Psoas muscle (tissue), 8 donors: Measurements from ENCODE around the gene NFIB. TPM values are rescaled to one million over a fixed set of nuclear protein-coding genes. Genes with fewer than 3 reads are reported as not detected.

ENCODE experiments used
- ATAC-seq, 4 donors: fragments of 200-7000 bp; cut with Tn5 transposase; one replicate each; pipeline ENCODE4 v1.9.1; 2020; ENCODE audit warnings: moderate library complexity in 3 of 4, mild to moderate bottlenecking in 2 of 4
- DNase-seq, 2 donors: peaks; one replicate each; pipeline ENCODE4 v3.0.0-alpha.2; 2020
- H3K27ac ChIP-seq: fragments of 200-600 bp; one replicate; pipeline ENCODE4 v1.8.0; 2022
- H3K27me3 ChIP-seq, 3 donors: fragments of 200-600 bp in 1 of 3; one replicate each; pipeline versions ENCODE4 v1.6.1 to v1.8.0; 2013 to 2022; ENCODE audit warnings: low read length in 2 of 3, mild to moderate bottlenecking in 2 of 3, moderate library complexity in 1 of 3; ENCODE audit not compliant: insufficient read depth in 3 of 3
- H3K36me3 ChIP-seq, 2 donors: fragments of 200-600 bp in 1 of 2; one replicate each; pipeline versions ENCODE4 v1.6.1 to v1.8.0; 2013 to 2022; ENCODE audit warnings: low read depth in 1 of 2, mild to moderate bottlenecking in 1 of 2, moderate library complexity in 1 of 2; ENCODE audit not compliant: insufficient read depth in 1 of 2
- H3K4me1 ChIP-seq: fragments of 200-600 bp; one replicate; pipeline ENCODE4 v1.8.0; 2022
- H3K4me3 ChIP-seq: fragments of 200-600 bp; one replicate; pipeline ENCODE4 v1.8.0; 2022; ENCODE audit warnings: mild to moderate bottlenecking
- H3K9me3 ChIP-seq: fragments of 200-600 bp; one replicate; pipeline ENCODE4 v1.8.0; 2022
- CTCF ChIP-seq: fragments of 200-600 bp; IDR thresholded peaks from one replicate; pipeline ENCODE4 v1.8.0; 2022; ENCODE audit warnings: antibody characterized with exemption
- WGBS, 3 donors: extraction: QIAGEN DNeasy Blood & Tissue Kit; methylation state at CpG; one replicate each; pipeline versions ENCODE4 v1.1.6 to v1.1.7; 2013; 5-methylcytosine and 5-hydroxymethylcytosine counted together
- intact Hi-C, 2 donors: fragments of 100-400 bp; cut with DNase I; formaldehyde crosslinking; loops; one replicate each; pipeline versions ENCODE4 v1.11.0 to v1.14.2; 2022
- polyA plus RNA-seq, 3 donors: library from polyadenylated mRNA; stranded (reverse); fragments of 200-250 nt; gene quantifications; one replicate each; pipeline ENCODE4 v1.2.3, GENCODE V29; 2013
- total RNA-seq, 4 donors: library from RNA; stranded (reverse); fragmentation: NEBNext Ultra II Directional in 2 of 4; extraction: Animal tissue kit (Norgen Biotek cat#: 25700) in 2 of 4; gene quantifications; one replicate each; pipeline versions ENCODE4 v1.2.1 to v1.2.4, GENCODE V29; 2021 to 2023
- donor health status: healthy with polysubstance abuse.
- donor health status: DM: no; HTN: no; CAD: no; lungs with moderate emphysema.
- donor health status: Bipolar disorder and iron deficiency.
- donor health status: healthy.
- donor health status: DM: yes; HTN: yes; CAD: no.
- donor health status: DM: no; HTN: no; CAD: no.
- donor health status: DM: no; HTN: no; CAD: no.
- donor health status: DM: yes; HTN: yes; CAD: no.

The NFIB gene
- total and polyA plus RNA-seq, 7 donors, result 5.8 to 65.1 (median 35.0) TPM

DNA sequence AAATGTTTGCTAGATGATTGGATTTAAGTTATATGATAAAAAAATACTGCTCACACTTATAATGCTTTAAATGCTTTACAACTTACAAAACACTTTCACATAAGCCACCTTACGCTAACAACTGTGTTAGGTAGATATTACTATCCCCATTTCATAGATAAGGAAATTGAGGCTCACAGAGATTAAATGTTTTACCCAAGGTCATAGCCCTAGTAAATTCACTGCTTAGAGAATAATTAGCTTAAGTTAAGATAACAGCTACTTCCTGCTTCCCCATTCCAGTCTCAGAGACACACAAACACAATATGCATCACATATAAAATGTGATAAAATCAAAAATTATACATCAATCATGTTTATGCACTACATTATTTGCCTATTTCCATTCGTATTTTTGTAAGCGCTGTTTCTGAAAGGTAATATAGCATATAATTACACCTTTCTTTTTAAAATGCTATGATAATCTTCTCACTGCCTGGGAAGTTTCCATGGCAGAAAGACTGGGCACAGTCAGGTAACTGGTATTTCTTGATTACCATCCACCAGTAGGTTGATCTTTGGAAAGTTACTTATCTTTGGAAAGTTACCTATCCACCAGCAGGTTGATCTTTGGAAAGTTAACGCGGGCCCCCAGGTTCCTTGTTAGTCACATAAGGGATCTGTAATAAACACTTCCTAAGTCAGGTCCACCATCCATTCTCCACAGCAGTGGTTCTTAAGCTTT lies 101.1 kb downstream of the NFIB start:
- no peak for TF ChIP-seq CTCF
- Histone ChIP-seq H3K27me3 (no peaks in the 10 kb centered on the region), H3K4me1 (peaks cover 65% of the 10 kb centered on the region), H3K4me3 (no peak overlapping the region), H3K27ac (peak overlapping the region; percentile 17), H3K9me3 (no peaks in the 10 kb centered on the region), H3K36me3 (no peaks in the 10 kb centered on the region)
- 87 to 90% (median 88%) methylated on average over 5 of the region's 5 CpGs for WGBS, 3 donors
- intact Hi-C loops, result no loop called here
- DNase-seq (no peak), ATAC-seq (peak in 2 of 4 donors; percentile 2 to 5)

DNA sequence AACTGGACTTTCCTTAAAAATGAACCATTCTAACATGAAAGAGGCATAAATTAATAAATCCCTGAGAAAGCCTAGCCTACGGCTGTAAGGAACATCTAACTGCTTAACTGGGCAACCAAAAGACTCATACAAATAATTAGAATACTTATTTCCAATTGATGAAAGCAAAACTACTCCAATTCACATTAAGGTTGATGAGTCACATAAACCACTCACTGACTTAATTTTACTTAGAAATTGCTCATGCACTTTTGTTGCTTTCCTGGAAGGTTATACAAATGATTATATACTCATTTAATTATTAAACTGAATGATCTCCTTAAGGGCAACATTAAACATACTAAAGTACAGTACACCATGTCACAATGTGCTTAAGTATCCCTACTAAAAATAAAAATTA lies 101.9 kb downstream of the NFIB start:
- intact Hi-C loops, result no loop called here
- no peaks in the 10 kb centered on the region for H3K9me3 ChIP-seq
- 59 to 79% (median 63%) methylated on average over 1 of the region's 1 CpG for WGBS, 3 donors
- H3K4me1 ChIP-seq, result peaks cover 72% of the 10 kb centered on the region
- DNase-seq (no peak), ATAC-seq (peak in 1 of 4 donors; percentile 16)
- no peaks in the 10 kb centered on the region for H3K36me3 ChIP-seq
- no peak overlapping the region for H3K27ac ChIP-seq
- no peaks in the 10 kb centered on the region for H3K27me3 ChIP-seq
- TF ChIP-seq CTCF, result no peak
- H3K4me3 ChIP-seq, result no peak overlapping the region

DNA sequence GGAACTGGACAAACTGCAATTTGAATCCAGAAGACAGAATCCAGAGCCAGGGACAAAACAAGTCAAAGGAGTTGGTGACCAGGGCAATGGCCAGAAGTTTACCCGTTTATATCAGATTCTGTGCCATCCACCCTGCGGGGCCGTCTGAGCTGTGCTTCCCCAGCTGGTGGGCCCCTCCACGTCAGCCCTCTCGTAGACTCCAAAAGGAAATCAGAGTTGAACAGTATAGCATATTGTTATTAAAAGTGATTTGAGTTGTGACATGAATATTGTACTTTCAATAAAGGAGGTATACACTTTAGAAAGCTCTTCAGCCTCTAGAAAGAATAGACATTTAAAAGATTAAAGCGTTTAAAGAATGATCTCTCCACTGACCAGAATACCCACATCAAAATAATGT lies 102.4 kb downstream of the NFIB start:
- no peaks in the 10 kb centered on the region for H3K36me3 ChIP-seq
- H3K4me1 ChIP-seq, result peaks cover 75% of the 10 kb centered on the region
- DNase-seq, result no peak
- H3K27me3 ChIP-seq, result no peaks in the 10 kb centered on the region
- no peaks in the 10 kb centered on the region for H3K9me3 ChIP-seq
- peak in 2 of 4 donors; percentile 24 to 25 for ATAC-seq
- intact Hi-C loops, result no loop called here
- no peak overlapping the region for H3K4me3 ChIP-seq
- WGBS, 3 donors, result 46 to 51% (median 47%) methylated on average over 6 of the region's 6 CpGs
- TF ChIP-seq CTCF, result no peak
- no peak overlapping the region for H3K27ac ChIP-seq

- Histone ChIP-seq H3K27ac (no peak overlapping the region), H3K9me3 (no peaks in the 10 kb centered on the region), H3K36me3 (no peaks in the 10 kb centered on the region), H3K4me3 (no peak overlapping the region), H3K27me3 (no peaks in the 10 kb centered on the region), H3K4me1 (peaks cover 76% of the 10 kb centered on the region)
- DNase-seq (no peak), ATAC-seq (no peak)
- TF ChIP-seq CTCF, result no peak
- intact Hi-C loops, result no loop called here
- WGBS, 3 donors, result 77 to 82% (median 80%) methylated on average over 3 of the region's 3 CpGs
Measured at GRCh38 chr9:14210428-14210827, 103.5 kb downstream of the NFIB start.
